Measurements from ENCODE around the gene ABHD17A.
A peak's percentile ranks its signal among the peaks of the same experiment; 100 is the strongest.

Gene ABHD17A

DNA sequence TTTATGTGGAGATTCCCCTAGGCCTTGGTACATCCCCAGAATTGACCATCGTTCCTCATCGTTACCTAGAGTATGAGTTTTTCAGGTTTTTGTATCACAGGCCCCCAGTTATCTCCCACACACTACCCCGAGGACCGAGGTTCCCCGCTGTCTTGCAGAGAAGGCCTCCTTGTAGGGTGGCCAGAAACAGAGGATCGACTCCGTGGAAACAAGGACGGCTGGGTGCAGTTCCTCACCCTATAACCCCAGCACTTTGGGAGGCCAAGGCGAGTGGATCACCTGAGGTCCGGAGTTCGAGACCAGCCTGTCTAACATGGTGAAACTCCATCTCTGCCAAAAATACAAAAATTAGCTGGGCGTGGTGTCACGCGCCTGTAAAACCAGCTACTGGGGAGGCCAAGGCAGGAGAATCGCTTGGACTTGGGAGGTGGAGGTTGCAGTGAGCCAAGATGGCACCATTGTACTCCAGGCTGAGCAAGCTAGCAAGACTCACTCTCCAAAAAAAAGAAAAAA, 20.6 kb upstream of the ABHD17A start:
- H3K4me3 ChIP-seq (ENCODE audit: low read depth, low read length): peak overlapping the region; percentile 68
- no peak for TF ChIP-seq CTCF (IDR thresholded peaks at IDR 0.05; ENCODE audit: insufficient read depth, low read depth, low read length, missing control alignments)
- DNase-seq (ENCODE audit: low read depth): no peak

DNA sequence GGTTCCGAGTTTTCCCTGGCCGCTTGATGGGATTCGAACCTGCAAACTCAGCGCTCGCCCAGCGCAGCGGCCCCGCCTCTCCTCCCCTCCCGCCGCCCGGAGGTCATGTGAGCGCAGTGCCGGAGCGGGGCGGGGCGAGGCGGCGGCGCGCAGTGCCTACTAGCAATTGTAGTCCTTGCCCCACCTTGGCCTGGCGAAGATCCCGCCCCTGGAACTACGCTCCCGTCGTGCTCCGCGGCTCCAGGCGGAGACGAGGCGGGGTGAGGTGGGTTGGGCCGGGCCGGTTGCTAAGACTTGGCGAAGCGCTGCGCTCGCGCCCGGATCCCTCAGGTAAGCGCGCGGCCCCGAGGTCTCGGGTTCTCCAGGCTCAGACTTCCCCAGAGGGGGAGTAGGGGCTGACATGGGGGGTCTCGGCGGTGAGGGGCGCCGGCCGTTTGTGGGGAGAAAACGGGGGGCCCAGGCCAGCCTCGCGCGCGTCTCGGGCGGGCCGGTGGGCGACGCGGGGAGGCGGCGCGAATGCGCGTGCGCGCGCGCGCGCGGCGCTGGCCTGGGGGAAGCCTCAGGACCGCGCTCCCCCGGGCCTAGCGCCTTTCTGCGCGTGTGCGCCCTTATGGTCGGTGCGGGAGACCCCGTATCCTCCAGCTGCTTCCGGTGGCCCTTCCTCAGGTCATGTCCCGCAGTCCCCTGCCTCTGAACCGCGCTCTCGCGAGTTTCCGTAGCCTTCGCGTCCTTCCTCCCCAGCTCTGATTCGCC, 20.0 kb upstream of the ABHD17A start, which contains the start of the genes ADAT3 and SCAMP4:
Gene ADAT3, plus strand, starts transcription at position 290 of the 753 bp plus-strand sequence. CDS start 6,649 bp downstream, outside the sequence.
Gene SCAMP4, plus strand, starts transcription at position 290 of the 753 bp plus-strand sequence. CDS start 9,621 bp downstream, outside the sequence.
- DNase-seq (ENCODE audit: low read depth): peak; percentile 100

DNA sequence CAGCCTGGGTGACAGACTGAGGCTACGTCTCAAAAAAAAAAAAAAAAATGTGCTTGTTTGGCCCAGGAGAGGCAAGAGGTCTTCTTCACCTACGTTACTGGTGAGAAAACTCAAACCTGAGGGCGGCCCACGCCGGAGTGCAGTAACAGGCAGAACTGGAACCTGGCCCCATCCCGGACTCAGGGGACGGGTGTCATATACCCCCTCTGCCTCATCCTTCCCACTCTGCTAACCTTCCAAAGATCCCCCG, 19.5 kb upstream of the ABHD17A start:
- H3K4me3 ChIP-seq (ENCODE audit: low read depth, low read length): peak overlapping the region; percentile 68
- no peak for TF ChIP-seq CTCF (IDR thresholded peaks at IDR 0.05; ENCODE audit: insufficient read depth, low read depth, low read length, missing control alignments)
- no peak for DNase-seq (ENCODE audit: low read depth)

More for the DNA sequence above, 20.0 kb upstream of the ABHD17A start, which contains the start of the genes ADAT3 and SCAMP4:
- peak within 1 kb of the TSS; percentile 68 for H3K4me3 ChIP-seq (ENCODE audit: low read depth, low read length)
- no peak for TF ChIP-seq CTCF (IDR thresholded peaks at IDR 0.05; ENCODE audit: insufficient read depth, low read depth, low read length, missing control alignments)

DNA sequence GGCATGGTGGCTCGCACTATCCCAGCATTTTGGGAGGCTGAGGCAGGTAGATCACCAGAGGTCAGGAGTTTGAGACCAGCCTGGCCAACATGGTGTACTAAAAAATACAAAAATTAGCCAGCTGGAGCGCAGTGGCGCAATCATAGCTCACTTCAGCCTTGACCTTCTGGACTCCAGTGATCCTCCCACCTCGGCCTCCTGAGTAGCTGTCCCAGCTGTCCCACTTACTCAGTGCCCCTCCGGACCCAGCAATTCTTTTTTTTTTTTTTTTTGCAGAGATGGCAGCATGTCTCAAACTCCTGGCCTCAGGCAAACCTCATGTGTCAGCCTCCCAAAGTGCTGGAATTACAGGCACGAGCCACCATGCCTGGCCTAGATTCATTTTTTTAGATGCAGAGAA, 17.6 kb upstream of the ABHD17A start:
- no peak overlapping the region for H3K4me3 ChIP-seq (ENCODE audit: low read depth, low read length)
- no peak for TF ChIP-seq CTCF (IDR thresholded peaks at IDR 0.05; ENCODE audit: insufficient read depth, low read depth, low read length, missing control alignments)
- DNase-seq (ENCODE audit: low read depth): peak; percentile 11

GRCh38 chr19:1901940-1902404, 16.7 kb upstream of the ABHD17A start:
- peak; percentile 0 for DNase-seq (ENCODE audit: low read depth)
- TF ChIP-seq CTCF (IDR thresholded peaks at IDR 0.05; ENCODE audit: insufficient read depth, low read depth, low read length, missing control alignments): no peak
- no peak overlapping the region for H3K4me3 ChIP-seq (ENCODE audit: low read depth, low read length)

DNA sequence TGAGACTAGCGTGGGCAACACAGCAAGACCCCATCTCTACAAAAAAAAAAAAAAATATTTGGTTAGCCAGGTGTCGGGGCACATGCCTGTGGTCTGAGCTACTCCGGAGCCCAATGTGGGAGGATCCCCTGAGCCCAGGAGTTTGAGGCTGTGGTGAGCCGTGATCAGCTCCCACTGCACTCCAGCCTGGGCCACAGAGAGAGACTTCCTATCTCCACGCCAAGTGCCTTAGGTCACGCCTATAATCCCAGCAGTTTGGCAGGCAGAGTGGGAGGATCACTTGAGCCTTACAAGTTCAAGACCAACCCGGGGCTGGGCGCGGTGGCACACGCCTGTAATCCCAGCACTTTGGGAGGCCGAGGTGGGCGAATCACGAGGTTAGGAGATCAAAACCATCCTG, 11.2 kb upstream of the ABHD17A start:
- TF ChIP-seq CTCF (IDR thresholded peaks at IDR 0.05; ENCODE audit: insufficient read depth, low read depth, low read length, missing control alignments): no peak
- peak; percentile 16 for DNase-seq (ENCODE audit: low read depth)
- peak overlapping the region; percentile 54; the same call in 1 of the 2 replicates for H3K4me3 ChIP-seq (ENCODE audit: low read depth, low read length)
